Measurements from ENCODE around the gene PITPNC1. TPM values are rescaled to one million over a fixed set of nuclear protein-coding genes. Genes with fewer than 3 reads are reported as not detected.

Gene PITPNC1
- total and polyA plus RNA-seq, 7 donors: 3.0 to 15.7 (median 5.6) TPM

- H3K9me3 ChIP-seq: peaks cover 0 to 6% (median 5%) of the 10 kb centered on the region in 4 donors
- no peaks in the 10 kb centered on the region for H3K4me1 ChIP-seq
- 17 to 67% methylated on average over 2 of the region's 2 CpGs for WGBS, 2 donors
- H3K27me3 ChIP-seq: no peaks in the 10 kb centered on the region
- H3K36me3 ChIP-seq: no peaks in the 10 kb centered on the region
- intact Hi-C loops (cut with DNase I): no loop called here
- TF ChIP-seq POLR2AphosphoS5 (IDR thresholded peaks at IDR 0.05): no peak
- no peak for TF ChIP-seq POLR2A (IDR thresholded peaks at IDR 0.05)
- TF ChIP-seq EP300 (IDR thresholded peaks at IDR 0.05): no peak
- TF ChIP-seq CTCF (IDR thresholded peaks at IDR 0.05): no peak
- DNase-seq: no peak
- H3K27ac ChIP-seq: no peak overlapping the region
- no peak overlapping the region for H3K4me3 ChIP-seq
Observed at GRCh38 chr17:67504182-67504581, 127.1 kb downstream of the PITPNC1 start.

- no peak overlapping the region for H3K4me3 ChIP-seq
- no peak overlapping the region for H3K27ac ChIP-seq
- WGBS, 2 donors: 95 to 96% methylated on average over 8 of the region's 8 CpGs
- no peak for TF ChIP-seq POLR2AphosphoS5 (IDR thresholded peaks at IDR 0.05)
- no peak for TF ChIP-seq POLR2A (IDR thresholded peaks at IDR 0.05)
- TF ChIP-seq CTCF (IDR thresholded peaks at IDR 0.05): no peak
- no peak for TF ChIP-seq EP300 (IDR thresholded peaks at IDR 0.05)
- H3K4me1 ChIP-seq: no peaks in the 10 kb centered on the region
- no peaks in the 10 kb centered on the region for H3K27me3 ChIP-seq
- H3K36me3 ChIP-seq: no peaks in the 10 kb centered on the region
- peaks cover 0 to 6% (median 5%) of the 10 kb centered on the region in 4 donors for H3K9me3 ChIP-seq
- no peak for DNase-seq
- intact Hi-C loops (cut with DNase I): no loop called here
Observed at GRCh38 chr17:67506966-67507365, 129.9 kb downstream of the PITPNC1 start.

- peaks cover 0 to 6% (median 5%) of the 10 kb centered on the region in 4 donors for H3K9me3 ChIP-seq
- no peak for DNase-seq
- peak overlapping the region in 3 of 4 donors; percentile 9 to 32 (median 14) for H3K27ac ChIP-seq
- 86% methylated on average over 10 of the region's 10 CpGs for WGBS, 2 donors
- H3K27me3 ChIP-seq: no peaks in the 10 kb centered on the region
- intact Hi-C loops (cut with DNase I): no loop called here
- peaks cover 0 to 2% (median under 1%) of the 10 kb centered on the region in 4 donors for H3K4me1 ChIP-seq
- TF ChIP-seq CTCF (IDR thresholded peaks at IDR 0.05) (no peak), EP300 (IDR thresholded peaks at IDR 0.05) (no peak), POLR2AphosphoS5 (IDR thresholded peaks at IDR 0.05) (no peak), POLR2A (IDR thresholded peaks at IDR 0.05) (no peak)
- no peaks in the 10 kb centered on the region for H3K36me3 ChIP-seq
- no peak overlapping the region for H3K4me3 ChIP-seq
Observed at GRCh38 chr17:67509390-67510287, 132.6 kb downstream of the PITPNC1 start.

- no peak for DNase-seq
- no peak overlapping the region for H3K4me3 ChIP-seq
- TF ChIP-seq CTCF (IDR thresholded peaks at IDR 0.05) (no peak), POLR2A (IDR thresholded peaks at IDR 0.05) (no peak), EP300 (IDR thresholded peaks at IDR 0.05) (no peak), POLR2AphosphoS5 (IDR thresholded peaks at IDR 0.05) (no peak)
- no peak overlapping the region for H3K27ac ChIP-seq
- peaks cover 0 to 13% (median 12%) of the 10 kb centered on the region in 4 donors for H3K4me1 ChIP-seq
- H3K9me3 ChIP-seq: peaks cover 0 to 6% (median 5%) of the 10 kb centered on the region in 4 donors
- no peaks in the 10 kb centered on the region for H3K36me3 ChIP-seq
- H3K27me3 ChIP-seq: no peaks in the 10 kb centered on the region
- WGBS, 2 donors: 80 to 83% methylated on average over 3 of the region's 3 CpGs
- intact Hi-C loops (cut with DNase I): no loop called here
Observed at GRCh38 chr17:67511012-67511411, 133.9 kb downstream of the PITPNC1 start.
